GM21825 (cell line): ENCODE results near the gene CEP76.

Source experiments
- ATAC-seq: cut with Tn5 transposase; IDR thresholded peaks from one replicate; pipeline ENCODE4 v1.9.1; 2021; ENCODE audit warnings: mild to moderate bottlenecking, moderate library complexity; ENCODE audit not compliant: unreplicated experiment

CEP76 gene

DNA sequence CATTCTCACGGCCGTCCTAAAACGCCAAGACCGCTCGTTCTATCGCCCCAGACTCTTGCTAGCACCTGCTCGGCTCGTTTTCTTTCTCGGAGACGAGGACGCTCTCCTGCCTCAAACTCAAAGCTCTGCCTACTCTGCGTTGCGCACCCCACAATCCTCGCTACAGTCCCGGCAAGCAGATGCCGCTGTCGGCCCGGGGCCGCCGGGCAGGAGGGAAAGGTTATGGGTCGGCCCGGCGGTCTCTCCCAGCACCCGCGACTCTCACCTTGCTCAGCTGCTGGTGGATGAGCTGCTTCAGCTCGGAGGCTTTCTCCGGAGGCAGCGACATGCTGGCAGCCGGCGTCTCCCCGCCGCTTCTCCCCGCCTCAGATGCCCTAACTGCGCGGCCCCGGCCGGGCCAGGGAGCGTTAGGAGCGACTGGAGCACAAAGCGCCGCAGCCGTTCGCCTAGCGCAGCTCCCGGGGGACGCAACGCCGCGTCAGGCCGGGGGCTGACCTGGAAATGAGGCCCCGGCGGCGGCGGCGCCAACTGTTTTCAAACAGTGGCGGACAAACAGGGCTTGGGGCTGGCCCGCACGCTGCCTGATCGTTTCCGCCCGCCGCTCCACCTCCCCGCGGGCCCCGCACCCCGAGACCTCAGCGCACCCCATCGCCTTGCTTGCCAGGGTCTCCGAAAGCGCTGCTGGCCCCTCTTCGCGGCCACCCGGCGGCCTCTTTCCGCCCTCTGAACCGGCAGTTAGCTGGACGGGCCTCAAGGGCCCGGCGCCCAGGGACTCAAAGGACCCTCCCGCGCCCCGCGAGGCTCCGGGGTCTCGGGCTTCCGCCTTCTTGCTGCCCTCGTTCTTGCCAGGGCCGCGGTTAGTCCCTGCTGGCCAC, at the start of gene CEP76, which contains the start of gene PSMG2:
TSS of gene CEP76 (minus strand) at position 503 of the 875 bp plus-strand sequence. CDS start at position 328, 175 bp downstream.
TSS of gene PSMG2 (plus strand) at position 822 of the 875 bp plus-strand sequence. CDS start 66 bp downstream, outside the sequence.
- ATAC-seq = peak; percentile 81

DNA sequence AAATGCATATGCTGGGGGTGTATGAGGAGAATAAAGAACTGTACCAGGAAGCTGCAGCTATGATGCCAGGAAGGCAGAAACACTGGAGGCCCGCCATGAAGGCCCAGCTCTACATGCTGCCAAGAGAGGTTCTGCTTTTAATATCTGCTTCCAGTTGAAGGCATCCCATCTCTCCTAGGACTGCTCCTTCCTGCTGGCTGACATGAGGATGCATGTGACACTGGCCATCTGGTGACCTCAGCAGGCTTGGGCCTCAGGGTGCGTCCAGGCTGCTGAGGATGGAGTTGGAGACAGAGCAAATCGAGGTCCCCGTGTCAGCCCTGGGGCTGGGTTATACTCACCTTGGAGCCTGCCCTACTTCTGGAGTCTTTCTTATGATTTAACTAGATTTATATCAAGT, 49.4 kb upstream of the CEP76 start:
- no peak for ATAC-seq

- no peak for ATAC-seq
These were observed 49.0 kb upstream of the CEP76 start for GRCh38 chr18:12751503-12751884.

DNA sequence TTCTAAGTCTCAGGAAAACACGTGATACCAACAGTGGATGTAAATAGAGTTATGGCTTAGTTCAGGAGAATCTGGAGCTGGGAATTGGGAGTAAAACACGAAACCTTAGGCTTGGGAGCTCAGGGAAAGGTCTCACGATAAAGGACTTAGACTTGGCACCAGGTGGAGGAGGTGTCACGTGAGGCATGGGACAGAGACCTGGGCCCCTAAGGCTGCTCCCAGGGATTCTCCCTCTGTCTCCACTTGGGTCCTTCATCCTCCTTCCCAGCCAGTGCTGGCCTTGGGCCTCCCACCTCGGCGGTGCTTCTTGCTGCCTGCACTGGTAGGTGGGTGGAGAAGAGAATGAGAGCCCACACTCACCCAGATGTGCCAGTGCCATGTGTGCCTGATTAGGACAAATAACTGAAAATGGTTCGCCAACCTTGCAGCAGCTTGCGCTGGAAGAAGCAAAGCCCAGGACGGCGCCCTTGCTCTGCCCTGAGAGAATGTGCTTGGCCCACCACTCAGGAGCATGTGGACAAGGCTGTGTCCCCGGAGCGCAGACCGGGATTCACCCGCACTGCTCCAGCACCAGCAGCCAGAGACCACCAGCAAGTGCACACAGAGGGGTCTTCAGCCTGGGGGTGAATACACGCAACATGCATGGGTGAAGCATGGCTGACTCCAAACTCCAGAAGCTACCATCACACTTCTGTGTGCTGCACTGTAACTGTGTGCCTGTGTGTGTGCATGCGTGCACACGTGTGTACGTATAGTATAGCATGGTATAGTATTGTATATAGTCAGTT, 48.4 kb upstream of the CEP76 start:
- no peak for ATAC-seq

DNA sequence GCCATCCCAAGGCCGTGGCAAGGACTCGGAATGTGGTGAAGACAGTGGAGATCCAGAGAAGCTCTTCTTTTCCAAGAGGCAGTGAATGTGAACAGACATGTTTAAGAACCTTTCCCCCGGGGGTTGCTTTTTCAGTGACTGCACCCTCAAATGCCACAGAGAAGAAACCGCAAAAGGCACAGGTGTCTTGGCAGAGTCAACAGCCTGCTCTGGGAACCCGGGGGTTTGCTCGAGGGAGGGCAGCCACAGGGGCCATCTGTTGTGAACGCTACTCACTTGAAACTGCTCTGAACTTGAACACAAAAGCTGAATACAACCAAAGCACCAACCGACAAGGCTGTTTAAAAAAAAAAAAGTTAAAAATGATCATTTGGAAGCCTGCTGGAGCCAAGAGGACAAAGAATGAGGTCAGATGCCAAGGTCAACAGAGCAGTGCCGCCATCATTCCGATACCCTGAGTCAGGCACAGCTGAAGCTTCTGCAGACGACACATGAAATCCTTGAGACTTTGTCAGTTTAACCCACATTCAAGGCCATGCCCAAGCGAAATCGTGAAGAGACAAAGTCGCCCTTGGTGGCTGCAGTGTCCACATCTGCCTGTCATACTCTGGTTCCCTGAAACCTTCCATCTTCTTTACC, 47.7 kb upstream of the CEP76 start:
- ATAC-seq = no peak

GRCh38 chr18:12749121-12749520, 46.6 kb upstream of the CEP76 start:
- no peak for ATAC-seq

GRCh38 chr18:12748671-12749070, 46.1 kb upstream of the CEP76 start:
- ATAC-seq = no peak

- ATAC-seq = no peak
These were observed 45.2 kb upstream of the CEP76 start for GRCh38 chr18:12747530-12748315.

- ATAC-seq = no peak
These were observed 42.7 kb upstream of the CEP76 start for GRCh38 chr18:12745095-12745795.

- ATAC-seq = no peak
These were observed 41.6 kb upstream of the CEP76 start for GRCh38 chr18:12744103-12744502.

DNA sequence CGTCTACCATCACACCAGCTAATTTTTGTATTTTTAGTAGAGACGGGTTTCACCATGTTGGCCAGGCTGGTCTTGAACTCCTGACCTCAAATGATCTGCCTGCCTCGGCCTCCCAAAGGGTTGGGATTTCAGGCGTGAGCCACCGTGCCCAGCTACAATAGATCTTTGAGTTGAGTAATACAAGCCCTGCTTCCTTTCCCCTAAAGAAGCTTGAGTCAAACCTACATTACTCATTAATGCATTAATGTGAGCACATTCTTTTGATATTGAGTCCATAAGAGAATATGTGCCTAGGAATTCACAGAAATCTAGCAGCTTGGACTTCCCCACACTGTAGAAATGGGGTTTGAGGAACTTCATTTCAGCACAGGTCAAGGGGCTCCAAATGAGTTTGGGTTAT, 39.9 kb upstream of the CEP76 start:
- ATAC-seq = no peak

- no peak for ATAC-seq
These were observed 38.8 kb upstream of the CEP76 start for GRCh38 chr18:12741351-12741750.

- ATAC-seq = no peak
These were observed 34.9 kb upstream of the CEP76 start for GRCh38 chr18:12737243-12737902.

DNA sequence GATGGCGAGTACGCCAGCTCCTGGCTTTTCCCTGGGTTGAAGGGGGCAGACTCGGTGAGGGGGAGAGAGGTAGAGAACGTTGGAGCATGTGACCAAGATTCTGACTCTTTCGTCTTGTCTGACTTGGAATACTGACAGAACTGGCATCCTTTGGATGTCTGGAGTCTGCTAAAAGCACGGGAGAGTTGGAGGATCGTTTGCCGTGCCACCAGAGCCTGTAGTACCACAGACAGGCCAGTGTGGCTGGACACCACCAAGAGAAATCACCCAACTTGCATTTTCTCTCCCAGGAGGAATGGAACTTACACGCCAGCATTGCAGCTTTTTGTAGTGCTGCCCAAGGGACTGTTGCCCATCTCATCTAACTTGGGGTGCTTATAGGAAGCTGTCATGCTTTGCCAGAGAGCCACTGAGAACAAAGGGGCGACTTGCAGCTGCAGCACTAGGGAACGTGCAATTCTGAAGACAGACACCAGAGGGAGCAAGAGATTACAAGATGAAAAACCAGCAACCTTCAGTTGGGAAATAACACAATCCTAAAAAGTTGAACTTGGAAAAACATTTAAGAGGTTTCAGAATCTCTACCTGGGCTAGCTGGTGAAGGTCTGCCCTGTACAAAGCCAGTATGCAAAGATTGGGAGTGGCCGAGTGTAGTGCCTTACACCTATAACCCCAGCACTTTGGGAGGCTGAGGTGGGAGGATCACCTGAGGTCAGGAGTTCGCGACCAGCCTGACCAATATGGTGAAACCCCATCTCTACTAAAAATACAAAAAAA, 24.4 kb upstream of the CEP76 start:
- ATAC-seq = no peak

DNA sequence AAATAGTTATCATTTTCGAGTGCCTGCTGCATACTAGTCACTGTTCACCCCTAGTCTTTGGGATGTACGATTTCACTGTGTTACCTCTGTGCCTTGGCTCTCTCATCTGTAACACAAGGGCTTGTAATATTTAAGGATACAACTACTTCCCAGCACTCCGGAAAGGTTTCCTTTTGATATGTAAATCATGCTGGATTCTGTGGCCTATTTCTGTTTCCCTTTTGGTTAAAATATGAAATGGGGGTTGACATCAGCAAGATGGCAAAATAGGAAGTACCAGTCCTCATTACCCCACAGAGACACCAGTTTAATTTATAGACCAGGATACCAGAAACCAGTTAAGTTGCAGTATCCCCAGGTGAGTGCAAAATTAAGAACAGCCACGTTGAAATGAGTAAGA, 23.8 kb upstream of the CEP76 start:
- ATAC-seq = no peak

- ATAC-seq = no peak
These were observed 20.2 kb upstream of the CEP76 start for GRCh38 chr18:12722731-12723130.

DNA sequence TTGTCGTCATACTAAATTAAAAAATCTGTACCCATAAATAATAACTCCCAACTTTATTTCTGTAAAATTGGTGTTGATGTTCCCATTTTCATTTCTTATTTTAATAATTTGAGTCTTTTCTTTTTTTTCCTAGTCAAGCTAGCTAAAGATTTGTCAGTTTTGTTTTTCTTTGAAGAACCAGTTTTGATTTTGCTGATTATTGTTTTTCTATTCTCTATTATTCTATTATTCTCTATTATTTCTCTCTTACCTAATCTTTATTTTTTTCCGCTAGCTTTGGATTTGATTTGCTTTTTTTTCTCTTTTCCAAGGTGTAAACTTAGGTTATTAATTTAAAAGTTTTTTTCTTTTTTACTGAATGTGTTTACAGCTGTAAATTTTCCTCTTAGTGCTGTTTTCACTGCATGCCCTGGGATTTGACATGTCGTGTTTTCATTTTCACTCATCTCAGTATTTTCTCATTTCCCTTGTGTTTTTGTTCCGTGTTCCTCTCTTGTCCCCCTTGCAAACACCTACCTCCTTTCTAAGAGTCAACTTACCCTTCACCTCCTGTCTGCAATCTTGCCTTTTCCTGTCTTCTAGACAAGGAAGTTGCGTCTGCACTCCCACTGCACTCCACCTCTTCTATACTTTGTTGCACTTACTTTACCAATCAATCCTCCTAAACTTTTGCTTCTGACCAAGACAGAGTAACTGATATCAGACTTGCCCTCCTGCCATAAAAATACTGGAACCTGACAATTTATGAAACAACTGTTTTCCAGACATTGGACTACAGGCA, 19.2 kb upstream of the CEP76 start:
- no peak for ATAC-seq

- ATAC-seq = no peak
These were observed 8.9 kb upstream of the CEP76 start for GRCh38 chr18:12711446-12711845.
